Endodermal cell (in vitro differentiated cells): ENCODE measurements around the gene WAPL. TPM values are rescaled to one million over a fixed set of nuclear protein-coding genes. Genes with fewer than 3 reads are reported as not detected.

ENCODE experiments used
- DNase-seq: peaks from one replicate; pipeline ENCODE4 v3.0.0-alpha.2; 2017
- H3K27ac ChIP-seq: 2 replicates; pipeline ENCODE4 v1.5.1; 2013; ENCODE audit warnings: mild to moderate bottlenecking, low read depth, low read length, moderate library complexity
- H3K27me3 ChIP-seq: 2 replicates; pipeline ENCODE4 v1.6.1; 2013; ENCODE audit warnings: mild to moderate bottlenecking, low read length, moderate library complexity; ENCODE audit not compliant: insufficient read depth, control insufficient read depth, poor library complexity, severe bottlenecking
- H3K36me3 ChIP-seq: 2 replicates; pipeline ENCODE4 v1.7.0; 2013; ENCODE audit warnings: mild to moderate bottlenecking, low read length, moderate library complexity; ENCODE audit not compliant: control insufficient read depth, insufficient read depth
- H3K4me1 ChIP-seq: one replicate; pipeline ENCODE4 v1.7.0; 2013; ENCODE audit warnings: low read length; ENCODE audit not compliant: control insufficient read depth, insufficient read depth
- H3K4me3 ChIP-seq: 2 replicates; pipeline ENCODE4 v1.5.1; 2013; ENCODE audit warnings: mild to moderate bottlenecking, low read length, moderate library complexity
- H3K9ac ChIP-seq: 2 replicates; pipeline ENCODE4 v1.6.1; 2013; ENCODE audit warnings: mild to moderate bottlenecking, low read length, moderate library complexity; ENCODE audit not compliant: poor library complexity, severe bottlenecking; ENCODE audit errors: extremely low read depth
- H3K9me3 ChIP-seq: 2 replicates; pipeline ENCODE4 v1.6.1; 2013; ENCODE audit warnings: mild to moderate bottlenecking, low read length, moderate library complexity; ENCODE audit not compliant: control insufficient read depth
- H3K27ac Mint-ChIP-seq: 2 replicates; pipeline ENCODE4 v1.8.0; 2020; ENCODE audit warnings: mixed read lengths
- H3K27me3 Mint-ChIP-seq: 2 replicates; pipeline ENCODE4 v1.8.0; 2021; ENCODE audit warnings: mild to moderate bottlenecking, mixed read lengths; ENCODE audit not compliant: insufficient read depth
- H3K36me3 Mint-ChIP-seq: 2 replicates; pipeline ENCODE4 v1.8.0; 2020; ENCODE audit warnings: low read depth, mixed read lengths
- H3K4me1 Mint-ChIP-seq: 2 replicates; pipeline ENCODE4 v1.8.0; 2020; ENCODE audit warnings: mixed read lengths
- H3K4me3 Mint-ChIP-seq: 2 replicates; pipeline ENCODE4 v1.8.0; 2020; ENCODE audit warnings: mild to moderate bottlenecking, moderate library complexity, mixed read lengths
- H3K9me3 Mint-ChIP-seq: 2 replicates; pipeline ENCODE4 v1.8.0; 2020; ENCODE audit warnings: mild to moderate bottlenecking, mixed read lengths
- CTCF ChIP-seq: fragments of 200-600 bp; sonication (generic); conservative IDR thresholded peaks from 2 replicates; pipeline ENCODE4 v1.5.0; 2021; ENCODE audit warnings: antibody characterized with exemption, mild to moderate bottlenecking
- WGBS, 2 experiments: methylation state at CpG; one replicate each; pipeline versions ENCODE4 v1.1.5 to v1.1.7; 2013; ENCODE audit warnings: missing lambda C conversion rate in 2 of 2, mixed read lengths in 1 of 2; ENCODE audit not compliant: insufficient coverage in 1 of 2, insufficient read length in 1 of 2; 5-methylcytosine and 5-hydroxymethylcytosine counted together
- total RNA-seq, 2 donors: library from RNA; stranded (reverse); fragmentation: NEBNext Ultra II Directional in 1 of 2; extraction: Animal tissue kit (Norgen Biotek cat#: 25700) in 1 of 2; gene quantifications; 2 replicates in 1 of 2; 3 replicates in 1 of 2; pipeline ENCODE4 v1.2.1, GENCODE V29; 2021

Gene WAPL
- total RNA-seq, 2 donors from 2014 or later, result 48.0 to 54.1 TPM

GRCh38 chr10:86392723-86393094, 128.9 kb downstream of the WAPL start:
- peaks cover 22% of the 10 kb centered on the region for H3K27me3 ChIP-seq
- H3K4me1 ChIP-seq, result no peaks in the 10 kb centered on the region
- no peaks in the 10 kb centered on the region for H3K36me3 ChIP-seq
- no peaks in the 10 kb centered on the region for H3K9me3 Mint-ChIP-seq
- no peak overlapping the region for H3K4me3 Mint-ChIP-seq
- DNase-seq, result no peak
- H3K36me3 Mint-ChIP-seq, result no peaks in the 10 kb centered on the region
- H3K27ac Mint-ChIP-seq, result no peak overlapping the region
- H3K9me3 ChIP-seq, result no peaks in the 10 kb centered on the region
- H3K27me3 Mint-ChIP-seq, result peaks cover 40% of the 10 kb centered on the region
- H3K4me1 Mint-ChIP-seq, result peaks cover 16% of the 10 kb centered on the region
- no peak for TF ChIP-seq CTCF
- H3K9ac ChIP-seq, result no peak overlapping the region
- H3K4me3 ChIP-seq, result no peak overlapping the region
- no peak overlapping the region for H3K27ac ChIP-seq
- 91 to 92% methylated on average over 5 to 7 of the region's 7 CpGs for WGBS, 2 experiments

GRCh38 chr10:86391986-86392722, 129.4 kb downstream of the WAPL start:
- no peaks in the 10 kb centered on the region for H3K36me3 Mint-ChIP-seq
- no peak overlapping the region for H3K4me3 Mint-ChIP-seq
- H3K4me3 ChIP-seq, result no peak overlapping the region
- peaks cover 16% of the 10 kb centered on the region for H3K4me1 Mint-ChIP-seq
- H3K36me3 ChIP-seq, result no peaks in the 10 kb centered on the region
- DNase-seq, result no peak
- no peaks in the 10 kb centered on the region for H3K9me3 ChIP-seq
- TF ChIP-seq CTCF, result no peak
- H3K27me3 ChIP-seq, result peaks cover 17% of the 10 kb centered on the region
- H3K9ac ChIP-seq, result no peak overlapping the region
- H3K27ac ChIP-seq, result no peak overlapping the region
- no peaks in the 10 kb centered on the region for H3K9me3 Mint-ChIP-seq
- H3K27ac Mint-ChIP-seq, result no peak overlapping the region
- WGBS, 2 experiments, result 61 to 84% methylated on average over 2 to 12 of the region's 12 CpGs
- no peaks in the 10 kb centered on the region for H3K4me1 ChIP-seq
- H3K27me3 Mint-ChIP-seq, result peaks cover 42% of the 10 kb centered on the region

- no peak overlapping the region for H3K27ac ChIP-seq
- Mint-ChIP-seq H3K27ac (no peak overlapping the region), H3K9me3 (no peaks in the 10 kb centered on the region), H3K4me3 (no peak overlapping the region), H3K36me3 (no peaks in the 10 kb centered on the region), H3K4me1 (peaks cover 16% of the 10 kb centered on the region), H3K27me3 (peaks cover 42% of the 10 kb centered on the region)
- peaks cover 13% of the 10 kb centered on the region for H3K27me3 ChIP-seq
- no peak for DNase-seq
- H3K9me3 ChIP-seq, result no peaks in the 10 kb centered on the region
- H3K4me1 ChIP-seq, result no peaks in the 10 kb centered on the region
- no peak for TF ChIP-seq CTCF
- H3K4me3 ChIP-seq, result no peak overlapping the region
- 89 to 94% methylated on average over 5 to 8 of the region's 8 CpGs for WGBS, 2 experiments
- no peaks in the 10 kb centered on the region for H3K36me3 ChIP-seq
- H3K9ac ChIP-seq, result no peak overlapping the region
Observed at GRCh38 chr10:86391236-86391840, 130.3 kb downstream of the WAPL start.
